A549 (cell line): ENCODE measurements around the gene MLYCD. TPM values are rescaled to one million over a fixed set of nuclear protein-coding genes. Genes with fewer than 3 reads are reported as not detected.

Experiments
- ATAC-seq, 2 experiments: fragments of 200-7000 bp in 1 of 2; fragments of >200 bp in 1 of 2; cut with Nextera tagmentation in 1 of 2; cut with Tn5 transposase in 1 of 2; 3 replicates each; pipeline versions ENCODE4 v1.8.0 to v1.9.1; 2018 to 2020; ENCODE audit warnings: mild to moderate bottlenecking in 1 of 2, moderate library complexity in 1 of 2
- CTCF ChIA-PET: fragments of 300-600 bp; sonication (Branson Sonifier 250); formaldehyde crosslinking; extraction: SDS; loops from one replicate; lab custom pipeline; 2021; ENCODE audit warnings: antibody characterized with exemption, inconsistent platforms; lab: Yijun Ruan, JAX
- POLR2A ChIA-PET: fragments of 350-600 bp; formaldehyde crosslinking; extraction: SDS; loops from one replicate; lab custom pipeline; 2021; ENCODE audit warnings: antibody characterized with exemption, inconsistent platforms; lab: Yijun Ruan, JAX
- DNase-seq, 2 experiments: peaks; one replicate each; pipeline versions ENCODE4 v3.0.0 to v3.0.0-alpha.2; 2011 to 2016; ENCODE audit warnings: low read depth in 1 of 2, low spot score in 1 of 2
- FAIRE-seq: peaks from 2 replicates; lab custom pipeline; 2011; peaks lifted over from hg19 to GRCh38; lab: Jason Lieb, UNC
- H3K27ac ChIP-seq, 2 experiments: fragments of >200 bp; sonication (Bioruptor Twin); formaldehyde crosslinking; 3 replicates each; pipeline ENCODE4 v1.5.1; 2016 to 2017
- H3K4me1 ChIP-seq: fragments of >200 bp; sonication (Bioruptor Twin); formaldehyde crosslinking; 3 replicates; pipeline ENCODE4 v1.6.1; 2016
- H3K4me2 ChIP-seq: fragments of >200 bp; sonication (Bioruptor Twin); formaldehyde crosslinking; 3 replicates; pipeline ENCODE4 v1.6.1; 2016
- H3K4me3 ChIP-seq: fragments of >200 bp; sonication (Bioruptor Twin); formaldehyde crosslinking; 3 replicates; pipeline ENCODE4 v1.5.1; 2016
- H3K9me3 ChIP-seq: fragments of >200 bp; sonication (Bioruptor Twin); formaldehyde crosslinking; 3 replicates; pipeline ENCODE4 v1.6.1; 2016
- CBX8 ChIP-seq: fragments of 200-600 bp; sonication (generic); IDR thresholded peaks from 2 replicates; pipeline ENCODE4 v1.6.1; 2016
- CEBPB ChIP-seq, 2 experiments: fragments of >200 bp in 1 of 2; sonication (Bioruptor Twin) in 1 of 2; formaldehyde crosslinking in 1 of 2; IDR thresholded peaks; 2 replicates each; pipeline ENCODE4 v1.6.1; 2012 to 2016
- CHD2 ChIP-seq: fragments of 150-350 bp; IDR thresholded peaks from 2 replicates; pipeline ENCODE4 v1.6.1; 2014; ENCODE audit warnings: low read length; ENCODE audit not compliant: partially characterized antibody
- CHD4 ChIP-seq: fragments of 200-600 bp; sonication (generic); IDR thresholded peaks from 2 replicates; pipeline ENCODE4 v1.6.1; 2016; ENCODE audit warnings: antibody characterized with exemption, mild to moderate bottlenecking, borderline replicate concordance
- CTCF ChIP-seq: fragments of >200 bp; sonication (Bioruptor Twin); formaldehyde crosslinking; IDR thresholded peaks from 3 replicates; pipeline ENCODE4 v1.5.1; 2016
- E2F6 ChIP-seq: IDR thresholded peaks from 2 replicates; pipeline ENCODE4 v1.6.1; 2012; ENCODE audit warnings: low read depth, borderline replicate concordance
- ELK1 ChIP-seq: fragments of 150-350 bp; IDR thresholded peaks from 2 replicates; pipeline ENCODE4 v1.6.1; 2014; ENCODE audit warnings: low read depth, mild to moderate bottlenecking, low read length
- FOSL2 ChIP-seq, 2 experiments: fragments of 450-650 bp in 1 of 2; fragments of >200 bp in 1 of 2; sonication (Bioruptor Twin) in 1 of 2; formaldehyde crosslinking; IDR thresholded peaks; 2 replicates each; pipeline versions ENCODE4 v1.5.0 to v1.6.1; 2016 to 2020; ENCODE audit warnings: mild to moderate bottlenecking in 1 of 2, moderate library complexity in 1 of 2
- HDAC2 ChIP-seq: fragments of 200-600 bp; sonication (generic); IDR thresholded peaks from 2 replicates; pipeline ENCODE4 v1.6.1; 2016
- HEYL ChIP-seq: fragments of 250-450 bp; sonication (Bioruptor Pico); IDR thresholded peaks from 2 replicates; pipeline ENCODE4 v1.8.0; 2021; ENCODE audit warnings: mild to moderate bottlenecking, moderate library complexity
- HMGXB4 ChIP-seq: fragments of 250-450 bp; sonication (Bioruptor Pico); IDR thresholded peaks from 2 replicates; pipeline ENCODE4 v1.5.0; 2021; ENCODE audit warnings: mild to moderate bottlenecking, moderate library complexity, borderline replicate concordance
- HOXB5 ChIP-seq: fragments of 250-450 bp; sonication (Bioruptor Pico); IDR thresholded peaks from 2 replicates; pipeline ENCODE4 v1.5.0; 2020; ENCODE audit warnings: mild to moderate bottlenecking, moderate library complexity
- NR3C1 ChIP-seq: fragments of >200 bp; sonication (Bioruptor Twin); formaldehyde crosslinking; IDR thresholded peaks from 3 replicates; pipeline ENCODE4 v1.6.1; 2017
- PBX3 ChIP-seq: IDR thresholded peaks from 2 replicates; pipeline ENCODE4 v1.6.1; 2012
- POLR2A ChIP-seq: IDR thresholded peaks from 2 replicates; pipeline ENCODE4 v1.6.1; 2012; ENCODE audit warnings: mild to moderate bottlenecking, low read length
- SMC3 ChIP-seq: fragments of >200 bp; sonication (Bioruptor Twin); formaldehyde crosslinking; IDR thresholded peaks from 3 replicates; pipeline ENCODE4 v1.6.1; 2018; ENCODE audit warnings: inconsistent platforms
- TFCP2L1 ChIP-seq: fragments of 250-450 bp; sonication (Bioruptor Pico); IDR thresholded peaks from 2 replicates; pipeline ENCODE4 v1.5.0; 2021; ENCODE audit warnings: mild to moderate bottlenecking
- ZSCAN20 ChIP-seq: fragments of 250-450 bp; sonication (Bioruptor Pico); IDR thresholded peaks from 2 replicates; pipeline ENCODE4 v1.8.0; 2022; ENCODE audit warnings: mild to moderate bottlenecking, moderate library complexity
- WGBS: methylation state at CpG from one replicate; pipeline ENCODE4 v1.1.6; 2017; ENCODE audit errors: missing lambda C conversion rate; 5-methylcytosine and 5-hydroxymethylcytosine counted together
- polyA plus RNA-seq, 4 experiments: library from polyadenylated mRNA; depleted of rRNA in 3 of 4; stranded (reverse); fragments of >200 nt; fragmentation: RNase III in 1 of 4; extraction: RNeasy Plus Mini Kit Qiagen cat#74134 plus additional on column Dnase treatment in 1 of 4; gene quantifications; 2 replicates in 3 of 4; 3 replicates in 1 of 4; pipeline ENCODE4 v1.2.3, GENCODE V29; 2011 to 2017

The MLYCD gene
- polyA plus RNA-seq, 2 of the 4 experiments (the other 2 are of a cell fraction): 1.3 to 1.7 TPM

GRCh38 chr16:83899978-83900377 is 1.1 kb downstream of the MLYCD start:
- peak overlapping the region in 1 of 2 experiments; percentile 93; a peak in 2 of 6 replicates for H3K27ac ChIP-seq

GRCh38 chr16:83900571-83900970 is 1.7 kb downstream of the MLYCD start:
- FAIRE-seq (no peak), ATAC-seq (no peak), DNase-seq (no peak)
- POLR2A ChIA-PET: no interaction called here
- H3K27ac ChIP-seq: no peak overlapping the region
- H3K4me3 ChIP-seq: no peak overlapping the region
- 90% methylated on average over 9 of the region's 9 CpGs for WGBS
- TF ChIP-seq ZSCAN20 (CRISPR knock-in tag): no peak
- TF ChIP-seq HOXB5 (CRISPR knock-in tag): no peak
- TF ChIP-seq CEBPB (IDR thresholded peaks at IDR 0.05): no peak
- no peak for TF ChIP-seq FOSL2 (IDR thresholded peaks at IDR 0.05)
- TF ChIP-seq FOSL2 (CRISPR knock-in tag; IDR thresholded peaks at IDR 0.05): no peak
- TF ChIP-seq CTCF: no peak
- TF ChIP-seq CHD4: no peak
- no peak overlapping the region; the same call in 1 of the 3 replicates for H3K4me2 ChIP-seq
- H3K9me3 ChIP-seq: no peaks in the 10 kb centered on the region
- CTCF ChIA-PET: interaction anchor here (1.0 to 1.9 kb wide), 3 partner anchors 11 to 165 kb away, joined by 3 to 7 read pairs (median 3); no protein-coding TSS in a partner anchor
- peaks cover 8% of the 10 kb centered on the region; the same call in 2 of the 3 replicates for H3K4me1 ChIP-seq

More at GRCh38 chr16:83899978-83900377, 1.1 kb downstream of the MLYCD start:
- ATAC-seq (no peak), DNase-seq (no peak), FAIRE-seq (no peak)
- Histone ChIP-seq H3K9me3 (no peaks in the 10 kb centered on the region), H3K4me1 (peaks cover 8% of the 10 kb centered on the region; the same call in 2 of the 3 replicates), H3K4me2 (peak overlapping the region; percentile 91), H3K4me3 (peak overlapping the region; percentile 63)
- ChIA-PET CTCF (interaction anchor here (1.0 kb wide), 1 partner anchor 9 kb away, joined by 3 read pairs; no protein-coding TSS in a partner anchor), POLR2A (no interaction called here)
- 82% methylated on average over 3 of the region's 3 CpGs for WGBS
- no peak for TF ChIP-seq CTCF

- WGBS: 92% methylated on average over 3 of the region's 3 CpGs
- DNase-seq: no peak
- POLR2A ChIA-PET: no interaction called here
- Histone ChIP-seq H3K4me3 (no peak overlapping the region), H3K4me2 (no peak overlapping the region), H3K4me1 (peaks cover 8% of the 10 kb centered on the region; the same call in 2 of the 3 replicates), H3K9me3 (no peaks in the 10 kb centered on the region), H3K27ac (no peak overlapping the region)
- FAIRE-seq: no peak
- CTCF ChIA-PET: interaction anchor here (1.0 to 1.9 kb wide), 3 partner anchors 10 to 164 kb away, joined by 3 to 7 read pairs (median 3); no protein-coding TSS in a partner anchor
- TF ChIP-seq PBX3: no peak
- no peak for TF ChIP-seq E2F6
- TF ChIP-seq CBX8: no peak
- TF ChIP-seq NR3C1: no peak
- TF ChIP-seq CHD2: no peak
- TF ChIP-seq HMGXB4: no peak
- TF ChIP-seq TFCP2L1 (CRISPR knock-in tag): no peak
- TF ChIP-seq HEYL (CRISPR knock-in tag): no peak
- TF ChIP-seq SMC3: no peak
- no peak for TF ChIP-seq ELK1
- no peak for TF ChIP-seq HDAC2
- no peak for TF ChIP-seq POLR2A
- ATAC-seq: no peak
Observed at GRCh38 chr16:83901101-83901500, 2.2 kb downstream of the MLYCD start.
